GM18526 (cell line): Measurements from ENCODE around the gene APLNR.

Experiments
- POLR2A ChIP-seq: IDR thresholded peaks from 3 replicates; pipeline ENCODE4 v1.6.1; 2011; ENCODE audit not compliant: insufficient read length; ENCODE audit errors: extremely low read depth

Gene APLNR

GRCh38 chr11:57203882-57204480, 33.1 kb downstream of the APLNR start:
- TF ChIP-seq POLR2A, result no peak

- no peak for TF ChIP-seq POLR2A
Observed at GRCh38 chr11:57203359-57203758, 33.7 kb downstream of the APLNR start.

- TF ChIP-seq POLR2A, result no peak
Observed at GRCh38 chr11:57202281-57202680, 34.8 kb downstream of the APLNR start.

GRCh38 chr11:57200917-57201316, 36.1 kb downstream of the APLNR start:
- no peak for TF ChIP-seq POLR2A

- no peak for TF ChIP-seq POLR2A
Observed at GRCh38 chr11:57199330-57199729, 37.7 kb downstream of the APLNR start.

- no peak for TF ChIP-seq POLR2A
Observed at GRCh38 chr11:57197762-57198161, 39.3 kb downstream of the APLNR start.

- no peak for TF ChIP-seq POLR2A
Observed at GRCh38 chr11:57196596-57196995, 40.5 kb downstream of the APLNR start.

- no peak for TF ChIP-seq POLR2A
Observed at GRCh38 chr11:57192316-57192715, 44.7 kb downstream of the APLNR start.

GRCh38 chr11:57191311-57192219, 45.5 kb downstream of the APLNR start:
- TF ChIP-seq POLR2A, result no peak

- TF ChIP-seq POLR2A, result no peak
Observed at GRCh38 chr11:57190548-57190947, 46.5 kb downstream of the APLNR start.
